ENCODE measurements around the gene COX4I2.
"Not testable (repeated sequence)": the region's sequence is repeated elsewhere in the genome, so short reads cannot be mapped to it uniquely, and the experiment has no call there.

Gene COX4I2

DNA sequence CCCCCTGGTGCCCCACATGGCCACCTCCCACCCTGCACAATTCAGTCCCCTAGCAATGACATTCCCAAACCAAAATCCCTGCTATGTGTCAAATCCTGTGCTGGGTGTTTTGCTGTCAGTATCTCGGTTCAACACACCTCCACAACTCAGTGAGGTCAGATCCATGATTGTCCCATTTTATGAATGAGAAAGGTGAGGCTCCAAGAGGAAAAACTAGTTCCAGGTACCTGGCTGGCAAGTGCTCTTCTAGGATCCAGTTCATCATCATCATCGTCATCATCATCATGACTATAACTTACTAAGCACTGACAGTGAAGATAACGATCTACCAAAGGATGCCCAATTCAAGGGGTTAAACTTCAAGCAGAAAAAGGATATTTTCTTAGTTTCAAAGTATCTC lies 17.5 kb upstream of the COX4I2 start:
- Histone ChIP-seq H3K27ac (no peak overlapping the region), H3K9me3 (ENCODE audit: severe bottlenecking) (no peaks in the 10 kb centered on the region), H3K36me3 (no peaks in the 10 kb centered on the region), H3K27me3 (ENCODE audit: insufficient read depth, low read depth, severe bottlenecking) (no peaks in the 10 kb centered on the region), H3K4me3 (ENCODE audit: low read depth, low read length) (no peak overlapping the region)
- TF ChIP-seq, protein P1, sequence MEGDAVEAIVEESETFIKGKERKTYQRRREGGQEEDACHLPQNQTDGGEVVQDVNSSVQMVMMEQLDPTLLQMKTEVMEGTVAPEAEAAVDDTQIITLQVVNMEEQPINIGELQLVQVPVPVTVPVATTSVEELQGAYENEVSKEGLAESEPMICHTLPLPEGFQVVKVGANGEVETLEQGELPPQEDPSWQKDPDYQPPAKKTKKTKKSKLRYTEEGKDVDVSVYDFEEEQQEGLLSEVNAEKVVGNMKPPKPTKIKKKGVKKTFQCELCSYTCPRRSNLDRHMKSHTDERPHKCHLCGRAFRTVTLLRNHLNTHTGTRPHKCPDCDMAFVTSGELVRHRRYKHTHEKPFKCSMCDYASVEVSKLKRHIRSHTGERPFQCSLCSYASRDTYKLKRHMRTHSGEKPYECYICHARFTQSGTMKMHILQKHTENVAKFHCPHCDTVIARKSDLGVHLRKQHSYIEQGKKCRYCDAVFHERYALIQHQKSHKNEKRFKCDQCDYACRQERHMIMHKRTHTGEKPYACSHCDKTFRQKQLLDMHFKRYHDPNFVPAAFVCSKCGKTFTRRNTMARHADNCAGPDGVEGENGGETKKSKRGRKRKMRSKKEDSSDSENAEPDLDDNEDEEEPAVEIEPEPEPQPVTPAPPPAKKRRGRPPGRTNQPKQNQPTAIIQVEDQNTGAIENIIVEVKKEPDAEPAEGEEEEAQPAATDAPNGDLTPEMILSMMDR (IDR thresholded peaks at IDR 0.05; ENCODE audit: low read depth, low read length): no peak
- no peak for DNase-seq

- H3K27me3 ChIP-seq (ENCODE audit: insufficient read depth, low read depth, severe bottlenecking); DNase-seq; H3K27ac ChIP-seq; H3K36me3 ChIP-seq; H3K9me3 ChIP-seq (ENCODE audit: severe bottlenecking); H3K4me3 ChIP-seq (ENCODE audit: low read depth, low read length): not testable (repeated sequence)
These were observed 14.6 kb upstream of the COX4I2 start for GRCh38 chr20:31623123-31623505.

DNA sequence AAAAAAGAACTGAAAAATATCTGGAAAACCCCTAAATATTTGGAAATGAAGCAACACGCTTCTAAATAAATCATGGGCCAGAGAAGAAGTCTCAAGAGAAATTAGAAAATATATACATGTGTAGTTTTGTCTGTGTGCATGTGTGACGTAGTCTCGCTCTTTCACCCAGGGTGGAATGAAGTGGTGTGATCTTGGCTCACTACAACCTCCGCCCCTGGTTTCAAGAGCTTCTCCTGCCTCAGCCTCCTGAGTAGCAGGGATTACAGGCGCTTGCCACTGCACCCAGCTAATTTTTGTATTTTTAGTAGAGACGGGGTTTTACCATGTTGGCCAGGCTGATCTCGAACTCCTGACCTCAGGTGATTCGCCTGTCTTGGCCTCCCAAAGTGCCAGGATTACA lies 11.2 kb upstream of the COX4I2 start:
- not testable (repeated sequence) for H3K9me3 ChIP-seq (ENCODE audit: severe bottlenecking); H3K27me3 ChIP-seq (ENCODE audit: insufficient read depth, low read depth, severe bottlenecking); DNase-seq; H3K4me3 ChIP-seq (ENCODE audit: low read depth, low read length); H3K36me3 ChIP-seq; H3K27ac ChIP-seq

DNA sequence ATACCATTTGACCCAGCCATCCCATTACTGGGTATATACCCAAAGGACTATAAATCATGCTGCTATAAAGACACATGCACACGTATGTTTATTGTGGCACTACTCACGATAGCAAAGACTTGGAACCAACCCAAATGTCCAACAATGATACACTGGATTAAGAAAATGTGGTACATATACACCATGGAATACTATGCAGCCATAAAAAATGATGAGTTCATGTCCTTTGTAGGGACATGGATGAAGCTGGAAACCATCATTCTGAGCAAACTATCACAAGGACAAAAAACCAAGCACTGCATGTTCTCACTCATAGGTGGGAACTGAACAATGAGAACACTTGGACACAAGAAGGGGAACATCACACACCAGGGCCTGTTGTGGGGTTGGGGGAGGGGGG lies 9.7 kb upstream of the COX4I2 start:
- H3K27me3 ChIP-seq (ENCODE audit: insufficient read depth, low read depth, severe bottlenecking); H3K9me3 ChIP-seq (ENCODE audit: severe bottlenecking); H3K27ac ChIP-seq; H3K36me3 ChIP-seq; H3K4me3 ChIP-seq (ENCODE audit: low read depth, low read length); DNase-seq: not testable (repeated sequence)

DNA sequence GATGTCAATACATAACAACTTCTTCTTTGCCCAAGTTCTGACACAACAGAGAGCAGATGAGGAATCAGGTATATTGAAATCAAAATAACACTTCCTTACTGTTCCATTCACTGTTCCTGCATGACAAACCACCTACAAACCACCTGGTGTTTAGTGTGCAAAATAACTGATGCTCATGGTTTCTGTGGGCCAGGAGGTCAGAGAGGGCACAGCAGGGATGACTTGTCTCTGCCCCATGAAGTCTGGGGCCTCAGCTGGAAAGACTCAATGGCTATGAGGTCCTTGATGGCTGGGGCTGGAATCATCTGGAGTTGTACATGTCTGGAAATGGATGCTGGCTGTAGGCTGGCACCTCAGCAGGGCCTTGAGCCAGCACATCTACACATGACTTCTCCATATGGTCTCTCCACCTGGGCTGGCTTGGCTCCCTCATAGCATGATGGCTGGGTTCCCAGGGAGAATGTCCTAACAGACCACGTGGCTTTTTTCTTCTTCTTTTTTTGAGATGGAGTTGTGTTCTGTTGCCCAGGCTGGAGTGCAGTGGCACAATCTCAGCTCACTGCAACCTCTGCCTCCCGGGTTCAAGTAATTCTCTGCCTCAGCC lies 7.4 kb upstream of the COX4I2 start:
- TF ChIP-seq, protein P1 (IDR thresholded peaks at IDR 0.05; ENCODE audit: low read depth, low read length): no peak
- DNase-seq: no peak

DNA sequence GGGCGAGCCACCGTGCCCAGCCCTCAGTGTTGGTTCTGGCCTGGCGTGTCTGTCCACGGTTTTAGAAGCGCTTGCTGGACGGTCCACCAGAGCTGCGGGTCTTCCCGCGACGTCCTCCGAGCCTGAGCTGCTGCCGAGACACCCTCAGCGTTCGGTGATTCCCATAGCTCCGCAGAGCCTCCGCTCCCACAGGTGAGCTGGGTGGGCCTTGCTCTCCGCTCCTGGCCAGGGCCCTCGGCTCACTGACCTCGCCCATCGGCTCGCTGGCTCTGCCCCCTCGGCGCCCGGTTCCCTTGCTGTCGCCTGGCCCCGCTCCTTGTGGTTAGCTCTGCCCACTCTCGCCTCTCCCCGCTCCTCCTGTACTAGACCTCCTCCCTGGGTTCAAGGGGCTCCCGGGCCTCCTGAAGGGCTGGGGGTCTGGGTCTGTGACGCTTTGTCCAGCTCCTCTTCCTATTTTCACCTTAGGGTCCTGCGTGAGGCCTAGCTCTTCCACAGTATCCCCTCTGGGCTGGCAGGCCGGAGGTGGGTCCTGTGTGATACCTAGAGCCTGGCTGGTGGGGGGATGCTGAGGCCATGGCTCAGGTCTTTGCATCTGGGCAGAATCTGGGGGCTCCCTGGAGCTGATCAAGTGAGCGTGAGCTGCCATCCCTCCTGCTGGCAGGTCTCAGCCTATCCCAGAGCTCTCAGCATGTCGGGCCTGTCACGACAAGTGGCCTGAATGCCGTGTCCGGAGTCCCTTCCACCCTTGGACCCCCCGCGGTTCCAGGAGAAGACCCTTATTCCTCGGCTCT lies 5.0 kb upstream of the COX4I2 start:
- H3K27ac ChIP-seq: no peak overlapping the region
- H3K36me3 ChIP-seq: no peaks in the 10 kb centered on the region
- H3K27me3 ChIP-seq (ENCODE audit: insufficient read depth, low read depth, severe bottlenecking): no peaks in the 10 kb centered on the region
- H3K4me3 ChIP-seq (ENCODE audit: low read depth, low read length): no peak overlapping the region
- H3K9me3 ChIP-seq (ENCODE audit: severe bottlenecking): no peaks in the 10 kb centered on the region
- no peak for DNase-seq
- TF ChIP-seq, protein P1 (IDR thresholded peaks at IDR 0.05; ENCODE audit: low read depth, low read length): no peak

More for the DNA sequence above, 7.4 kb upstream of the COX4I2 start:
- Histone ChIP-seq H3K27me3 (ENCODE audit: insufficient read depth, low read depth, severe bottlenecking) (no peaks in the 10 kb centered on the region), H3K27ac (no peak overlapping the region), H3K36me3 (no peaks in the 10 kb centered on the region), H3K4me3 (ENCODE audit: low read depth, low read length) (no peak overlapping the region), H3K9me3 (ENCODE audit: severe bottlenecking) (no peaks in the 10 kb centered on the region)

GRCh38 chr20:31633339-31633914 lies 4.3 kb upstream of the COX4I2 start:
- no peaks in the 10 kb centered on the region for H3K9me3 ChIP-seq (ENCODE audit: severe bottlenecking)
- H3K27ac ChIP-seq: no peak overlapping the region
- H3K27me3 ChIP-seq (ENCODE audit: insufficient read depth, low read depth, severe bottlenecking): no peaks in the 10 kb centered on the region
- H3K4me3 ChIP-seq (ENCODE audit: low read depth, low read length): no peak overlapping the region
- TF ChIP-seq, protein P1 (IDR thresholded peaks at IDR 0.05; ENCODE audit: low read depth, low read length): no peak
- no peak for DNase-seq
- no peaks in the 10 kb centered on the region for H3K36me3 ChIP-seq
